ENCODE data around the gene VRK1.

DNA sequence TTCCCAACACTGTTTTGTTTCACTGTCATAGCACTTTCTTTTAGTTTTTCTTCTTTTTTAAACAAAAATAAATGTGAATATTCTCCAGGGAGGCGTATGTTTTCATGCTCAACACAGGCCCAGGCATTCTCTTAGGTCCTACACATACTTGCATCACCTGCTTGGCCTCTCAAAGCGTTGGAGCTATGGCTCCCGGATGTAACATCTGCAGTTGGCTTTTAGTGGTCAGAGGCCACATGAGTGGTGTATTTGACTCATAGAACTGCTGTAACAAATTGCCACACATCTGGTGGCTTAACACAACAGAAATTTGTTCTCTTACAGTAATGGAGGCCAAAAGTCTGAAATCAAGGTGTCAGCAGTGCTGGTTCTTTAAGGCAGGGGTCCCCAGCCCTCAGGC is 44.6 kb upstream of the VRK1 start:
- TF ChIP-seq, protein P1, sequence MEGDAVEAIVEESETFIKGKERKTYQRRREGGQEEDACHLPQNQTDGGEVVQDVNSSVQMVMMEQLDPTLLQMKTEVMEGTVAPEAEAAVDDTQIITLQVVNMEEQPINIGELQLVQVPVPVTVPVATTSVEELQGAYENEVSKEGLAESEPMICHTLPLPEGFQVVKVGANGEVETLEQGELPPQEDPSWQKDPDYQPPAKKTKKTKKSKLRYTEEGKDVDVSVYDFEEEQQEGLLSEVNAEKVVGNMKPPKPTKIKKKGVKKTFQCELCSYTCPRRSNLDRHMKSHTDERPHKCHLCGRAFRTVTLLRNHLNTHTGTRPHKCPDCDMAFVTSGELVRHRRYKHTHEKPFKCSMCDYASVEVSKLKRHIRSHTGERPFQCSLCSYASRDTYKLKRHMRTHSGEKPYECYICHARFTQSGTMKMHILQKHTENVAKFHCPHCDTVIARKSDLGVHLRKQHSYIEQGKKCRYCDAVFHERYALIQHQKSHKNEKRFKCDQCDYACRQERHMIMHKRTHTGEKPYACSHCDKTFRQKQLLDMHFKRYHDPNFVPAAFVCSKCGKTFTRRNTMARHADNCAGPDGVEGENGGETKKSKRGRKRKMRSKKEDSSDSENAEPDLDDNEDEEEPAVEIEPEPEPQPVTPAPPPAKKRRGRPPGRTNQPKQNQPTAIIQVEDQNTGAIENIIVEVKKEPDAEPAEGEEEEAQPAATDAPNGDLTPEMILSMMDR (IDR thresholded peaks at IDR 0.05; ENCODE audit: low read length), result no peak
- TF ChIP-seq EZH2 (optimal IDR thresholded peaks at IDR 0.05; ENCODE audit: low read depth, low read length) (no peak), EZH2phosphoT487 (IDR thresholded peaks at IDR 0.05; ENCODE audit: low read length) (no peak)
